ENCODE measurements around the gene MATCAP1. TPM values are rescaled to one million over a fixed set of nuclear protein-coding genes. Genes with fewer than 3 reads are reported as not detected.
A peak's percentile ranks its signal among the peaks of the same experiment; 100 is the strongest.

Gene MATCAP1
- total RNA-seq, 1 experiment from 2014 or later, result 36.5 TPM

GRCh38 chr16:67150047-67150832, 33.5 kb downstream of the MATCAP1 start:
- H3K4me1 Mint-ChIP-seq (ENCODE audit: low read depth, unreplicated experiment), result no peaks in the 10 kb centered on the region
- DNase-seq, result peak; percentile 61
- TF ChIP-seq, protein P1, sequence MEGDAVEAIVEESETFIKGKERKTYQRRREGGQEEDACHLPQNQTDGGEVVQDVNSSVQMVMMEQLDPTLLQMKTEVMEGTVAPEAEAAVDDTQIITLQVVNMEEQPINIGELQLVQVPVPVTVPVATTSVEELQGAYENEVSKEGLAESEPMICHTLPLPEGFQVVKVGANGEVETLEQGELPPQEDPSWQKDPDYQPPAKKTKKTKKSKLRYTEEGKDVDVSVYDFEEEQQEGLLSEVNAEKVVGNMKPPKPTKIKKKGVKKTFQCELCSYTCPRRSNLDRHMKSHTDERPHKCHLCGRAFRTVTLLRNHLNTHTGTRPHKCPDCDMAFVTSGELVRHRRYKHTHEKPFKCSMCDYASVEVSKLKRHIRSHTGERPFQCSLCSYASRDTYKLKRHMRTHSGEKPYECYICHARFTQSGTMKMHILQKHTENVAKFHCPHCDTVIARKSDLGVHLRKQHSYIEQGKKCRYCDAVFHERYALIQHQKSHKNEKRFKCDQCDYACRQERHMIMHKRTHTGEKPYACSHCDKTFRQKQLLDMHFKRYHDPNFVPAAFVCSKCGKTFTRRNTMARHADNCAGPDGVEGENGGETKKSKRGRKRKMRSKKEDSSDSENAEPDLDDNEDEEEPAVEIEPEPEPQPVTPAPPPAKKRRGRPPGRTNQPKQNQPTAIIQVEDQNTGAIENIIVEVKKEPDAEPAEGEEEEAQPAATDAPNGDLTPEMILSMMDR (IDR thresholded peaks at IDR 0.05; ENCODE audit: unreplicated experiment), result no peak
- peaks cover 43% of the 10 kb centered on the region for H3K36me3 Mint-ChIP-seq (ENCODE audit: insufficient read depth, unreplicated experiment)
- no TSS peak for BruUV-seq (replicated peaks)
- no peaks in the 10 kb centered on the region for H3K27me3 Mint-ChIP-seq (ENCODE audit: unreplicated experiment)
- H3K4me3 Mint-ChIP-seq (ENCODE audit: low read depth, unreplicated experiment), result peak overlapping the region; percentile 71
- CTCF ChIA-PET, result interaction anchor here (0.6 to 1.0 kb wide), 3 partner anchors 11 to 184 kb away, joined by 3 read pairs; no protein-coding TSS in a partner anchor
- no peaks in the 10 kb centered on the region for H3K9me3 Mint-ChIP-seq (ENCODE audit: low read depth, unreplicated experiment)
- no peak overlapping the region for H3K27ac Mint-ChIP-seq (ENCODE audit: unreplicated experiment)
- intact Hi-C loops (cut with micrococcal nuclease; ENCODE audit: unreplicated experiment), result loop anchor here (5.0 to 10.0 kb wide), 2 partner anchors 135 to 173 kb away; no protein-coding TSS in a partner anchor

DNA sequence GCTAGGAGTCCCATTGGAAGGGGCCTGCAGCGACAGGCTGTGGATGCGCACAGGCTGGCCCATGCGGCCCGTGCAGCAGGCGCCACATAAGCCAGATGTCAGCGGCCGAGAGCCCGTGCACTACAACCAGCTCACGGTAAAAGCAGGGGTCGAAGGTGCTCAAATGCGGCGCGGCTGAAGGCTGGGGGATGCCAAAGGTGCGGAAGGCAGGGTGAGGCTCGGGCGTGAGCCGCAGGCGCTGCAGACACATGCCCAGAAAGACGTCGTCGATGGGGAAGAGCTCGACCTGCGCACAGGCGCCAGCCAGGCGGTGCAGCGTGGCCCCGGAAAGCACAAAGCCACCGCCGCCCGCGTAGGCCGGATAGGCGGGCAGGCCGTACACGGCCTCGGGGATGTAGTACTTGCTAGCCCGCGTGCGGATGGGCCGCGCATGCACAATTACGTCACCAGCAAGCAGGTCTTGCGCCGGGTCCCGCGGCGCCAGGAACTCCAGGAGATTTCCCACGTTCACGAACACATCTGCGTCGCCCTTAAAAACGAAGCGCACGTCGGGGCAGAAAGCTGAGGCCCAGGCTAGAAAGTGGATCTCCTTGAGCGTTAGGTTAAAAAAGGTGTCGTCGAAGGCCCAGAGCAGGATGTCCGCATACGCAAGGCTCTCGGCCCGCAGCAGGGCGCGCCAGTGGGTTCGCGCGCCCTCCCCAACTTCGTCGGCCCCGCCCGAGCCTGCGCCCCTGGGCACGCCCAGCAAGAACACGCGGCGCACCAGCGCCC, 34.3 kb downstream of the MATCAP1 start:
- intact Hi-C loops (cut with micrococcal nuclease; ENCODE audit: unreplicated experiment), result loop anchor here (5.0 to 10.0 kb wide), 2 partner anchors 135 to 172 kb away; no protein-coding TSS in a partner anchor
- H3K27me3 Mint-ChIP-seq (ENCODE audit: unreplicated experiment), result no peaks in the 10 kb centered on the region
- H3K4me3 Mint-ChIP-seq (ENCODE audit: low read depth, unreplicated experiment), result peak overlapping the region; percentile 71
- no peaks in the 10 kb centered on the region for H3K4me1 Mint-ChIP-seq (ENCODE audit: low read depth, unreplicated experiment)
- no peaks in the 10 kb centered on the region for H3K9me3 Mint-ChIP-seq (ENCODE audit: low read depth, unreplicated experiment)
- CTCF ChIA-PET, result interaction anchor here (0.6 kb wide), 1 partner anchor 56 kb away, joined by 3 read pairs; no protein-coding TSS in a partner anchor
- H3K36me3 Mint-ChIP-seq (ENCODE audit: insufficient read depth, unreplicated experiment), result peaks cover 48% of the 10 kb centered on the region
- TF ChIP-seq, protein P1 (IDR thresholded peaks at IDR 0.05; ENCODE audit: unreplicated experiment), result no peak
- BruUV-seq (replicated peaks), result TSS peak; percentile 28
- H3K27ac Mint-ChIP-seq (ENCODE audit: unreplicated experiment), result no peak overlapping the region
- no peak for DNase-seq

- TF ChIP-seq, protein P1 (IDR thresholded peaks at IDR 0.05; ENCODE audit: unreplicated experiment), result no peak
- Mint-ChIP-seq H3K27me3 (ENCODE audit: unreplicated experiment) (no peaks in the 10 kb centered on the region), H3K9me3 (ENCODE audit: low read depth, unreplicated experiment) (no peaks in the 10 kb centered on the region), H3K27ac (ENCODE audit: unreplicated experiment) (no peak overlapping the region), H3K4me3 (ENCODE audit: low read depth, unreplicated experiment) (peak overlapping the region; percentile 71), H3K4me1 (ENCODE audit: low read depth, unreplicated experiment) (no peaks in the 10 kb centered on the region), H3K36me3 (ENCODE audit: insufficient read depth, unreplicated experiment) (peaks cover 48% of the 10 kb centered on the region)
- no TSS peak for BruUV-seq (replicated peaks)
- no peak for DNase-seq
- CTCF ChIA-PET, result interaction anchor here (0.6 kb wide), 1 partner anchor 55 kb away, joined by 3 read pairs; no protein-coding TSS in a partner anchor
- intact Hi-C loops (cut with micrococcal nuclease; ENCODE audit: unreplicated experiment), result no loop called here
Observed at GRCh38 chr16:67148656-67149275, 35.0 kb downstream of the MATCAP1 start.

DNA sequence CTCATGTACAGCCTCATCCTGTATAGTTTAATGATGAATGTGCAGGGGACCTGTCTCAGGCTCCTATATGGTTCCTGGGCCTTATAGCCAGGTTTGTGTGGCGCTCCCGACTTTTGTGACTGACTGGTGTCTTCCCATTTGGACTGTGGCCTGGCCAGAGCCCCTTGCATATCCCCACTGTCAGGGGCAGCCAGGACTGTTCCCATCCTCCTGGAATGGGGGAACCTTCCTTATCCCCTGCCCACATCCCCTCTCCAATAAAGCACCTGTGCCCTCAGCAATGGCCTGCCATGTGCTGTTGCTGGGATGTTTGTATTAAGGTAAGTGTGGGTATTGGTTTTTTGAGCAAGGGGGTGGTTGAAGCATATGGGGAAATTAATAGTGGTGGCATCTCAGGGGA, 35.5 kb downstream of the MATCAP1 start:
- Mint-ChIP-seq H3K27ac (ENCODE audit: unreplicated experiment) (no peak overlapping the region), H3K4me1 (ENCODE audit: low read depth, unreplicated experiment) (no peaks in the 10 kb centered on the region), H3K9me3 (ENCODE audit: low read depth, unreplicated experiment) (no peaks in the 10 kb centered on the region), H3K4me3 (ENCODE audit: low read depth, unreplicated experiment) (no peak overlapping the region), H3K27me3 (ENCODE audit: unreplicated experiment) (no peaks in the 10 kb centered on the region), H3K36me3 (ENCODE audit: insufficient read depth, unreplicated experiment) (peaks cover 52% of the 10 kb centered on the region)
- BruUV-seq (replicated peaks), result no TSS peak
- intact Hi-C loops (cut with micrococcal nuclease; ENCODE audit: unreplicated experiment), result no loop called here
- DNase-seq, result no peak
- CTCF ChIA-PET, result no interaction called here
- TF ChIP-seq, protein P1 (IDR thresholded peaks at IDR 0.05; ENCODE audit: unreplicated experiment), result no peak

All from Calu3 (cell line).